Activated gamma-delta T cell treated with anti-CD3 and anti-CD28 coated beads, Interleukin-2, amount 50 U/mL, for 16 hours (primary cell): ENCODE data around the gene TTLL13.

Experiments
- DNase-seq: peaks from one replicate; pipeline ENCODE4 v3.0.0-alpha.2; 2020; ENCODE audit warnings: low read depth

Gene TTLL13, protein sequence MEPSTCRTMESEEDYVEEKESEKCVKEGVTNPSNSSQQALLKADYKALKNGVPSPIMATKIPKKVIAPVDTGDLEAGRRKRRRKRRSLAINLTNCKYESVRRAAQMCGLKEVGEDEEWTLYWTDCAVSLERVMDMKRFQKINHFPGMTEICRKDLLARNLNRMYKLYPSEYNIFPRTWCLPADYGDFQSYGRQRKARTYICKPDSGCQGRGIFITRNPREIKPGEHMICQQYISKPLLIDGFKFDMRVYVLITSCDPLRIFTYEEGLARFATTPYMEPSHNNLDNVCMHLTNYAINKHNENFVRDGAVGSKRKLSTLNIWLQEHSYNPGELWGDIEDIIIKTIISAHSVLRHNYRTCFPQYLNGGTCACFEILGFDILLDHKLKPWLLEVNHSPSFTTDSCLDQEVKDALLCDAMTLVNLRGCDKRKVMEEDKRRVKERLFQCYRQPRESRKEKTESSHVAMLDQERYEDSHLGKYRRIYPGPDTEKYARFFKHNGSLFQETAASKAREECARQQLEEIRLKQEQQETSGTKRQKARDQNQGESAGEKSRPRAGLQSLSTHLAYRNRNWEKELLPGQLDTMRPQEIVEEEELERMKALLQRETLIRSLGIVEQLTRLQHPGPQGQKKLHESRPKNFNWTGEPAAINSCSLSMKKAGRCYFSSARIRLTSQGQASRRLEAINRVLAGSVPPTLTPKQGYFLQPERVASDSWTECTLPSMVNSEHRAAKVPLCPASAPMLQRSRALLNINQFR

GRCh38 chr15:90249203-90249863 is at the start of gene TTLL13:
TTLL13 (plus strand) TSS chr15:90249556; CDS start chr15:90250631, 1,075 bp downstream.
- peak; percentile 52 for DNase-seq

DNA sequence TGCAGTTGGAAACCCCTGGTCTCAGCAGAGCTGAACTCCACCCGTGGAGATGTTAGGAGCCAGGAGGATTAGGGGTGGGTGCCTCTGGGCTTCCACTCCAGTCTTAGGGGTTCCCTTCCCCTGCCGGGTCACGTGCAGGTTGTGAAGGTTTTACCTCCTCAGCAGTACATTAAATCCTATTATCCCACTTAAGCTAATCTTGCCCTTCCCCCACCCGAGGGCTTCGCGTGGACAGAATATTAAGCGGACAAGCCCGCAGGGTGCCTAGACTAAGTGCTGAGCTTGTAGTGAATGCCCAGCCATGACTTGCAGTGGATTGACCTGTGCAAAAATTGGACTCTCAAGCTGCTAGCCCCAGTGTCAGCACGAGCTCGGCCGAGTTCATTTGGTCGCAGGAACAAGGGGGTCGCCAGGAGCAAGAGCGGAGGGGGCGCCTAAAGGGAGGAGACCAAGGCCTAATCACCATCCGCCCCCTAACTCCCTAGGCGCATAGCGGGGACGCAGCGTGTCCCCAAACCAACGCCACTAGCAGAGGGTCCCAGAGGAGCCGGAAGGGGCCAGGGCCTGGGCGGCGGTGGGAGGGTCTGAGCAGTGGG is 48.7 kb upstream of the TTLL13 start:
- DNase-seq = no peak

DNA sequence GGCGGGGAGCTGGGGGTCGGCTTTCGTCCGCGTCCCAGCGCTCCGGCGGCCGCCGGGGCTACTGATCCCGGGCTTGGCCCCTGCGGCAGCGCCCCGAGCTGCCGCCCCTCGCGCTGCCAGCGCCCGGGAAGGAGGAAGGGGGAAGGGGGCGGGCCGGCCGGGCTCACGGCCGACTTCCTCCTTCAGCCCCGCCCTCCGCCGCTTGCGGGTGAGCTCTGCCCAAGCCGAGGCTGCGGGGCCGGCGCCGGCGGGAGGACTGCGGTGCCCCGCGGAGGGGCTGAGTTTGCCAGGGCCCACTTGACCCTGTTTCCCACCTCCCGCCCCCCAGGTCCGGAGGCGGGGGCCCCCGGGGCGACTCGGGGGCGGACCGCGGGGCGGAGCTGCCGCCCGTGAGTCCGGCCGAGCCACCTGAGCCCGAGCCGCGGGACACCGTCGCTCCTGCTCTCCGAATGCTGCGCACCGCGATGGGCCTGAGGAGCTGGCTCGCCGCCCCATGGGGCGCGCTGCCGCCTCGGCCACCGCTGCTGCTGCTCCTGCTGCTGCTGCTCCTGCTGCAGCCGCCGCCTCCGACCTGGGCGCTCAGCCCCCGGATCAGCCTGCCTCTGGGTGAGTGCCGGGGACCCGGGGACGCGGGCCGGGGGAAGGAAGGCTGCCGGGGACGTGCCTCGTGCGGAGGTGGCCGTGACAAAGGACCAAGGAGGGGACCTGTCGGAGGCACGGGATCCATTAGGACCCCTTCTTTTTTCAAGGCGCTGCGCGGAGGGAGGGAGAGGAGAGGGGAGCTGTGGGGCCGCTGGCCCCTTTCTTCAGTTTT is 48.0 kb upstream of the TTLL13 start, which contains the start of gene SEMA4B:
TSS of gene SEMA4B (plus strand) at position 201 of the 814 bp plus-strand sequence. CDS start at position 450, 249 bp downstream.
- DNase-seq = peak; percentile 47

GRCh38 chr15:90201944-90202375 is 47.4 kb upstream of the TTLL13 start:
- no peak for DNase-seq

- DNase-seq = no peak
Observed at GRCh38 chr15:90202929-90203328, 46.4 kb upstream of the TTLL13 start.

- DNase-seq = no peak
Observed at GRCh38 chr15:90203473-90203872, 45.9 kb upstream of the TTLL13 start.

DNA sequence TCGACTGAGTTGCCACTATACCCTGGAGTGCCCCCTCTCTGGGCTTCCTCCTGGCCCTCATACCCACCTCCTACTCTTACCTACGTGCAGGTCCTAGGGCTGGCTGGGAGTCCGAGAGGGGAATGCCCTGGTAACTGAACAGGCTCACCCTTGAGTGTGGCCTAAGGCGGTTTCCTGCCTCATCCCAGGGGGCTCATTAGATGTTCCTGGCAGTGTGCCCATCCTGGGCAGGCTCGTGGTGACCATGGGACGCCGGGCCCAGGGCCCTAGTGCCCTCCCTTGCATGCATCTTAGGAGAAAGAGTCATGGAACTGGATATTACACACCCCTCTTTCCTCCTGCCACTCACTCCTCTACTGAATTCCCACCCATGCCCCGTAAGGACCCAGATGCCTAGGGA is 45.4 kb upstream of the TTLL13 start:
- no peak for DNase-seq

DNA sequence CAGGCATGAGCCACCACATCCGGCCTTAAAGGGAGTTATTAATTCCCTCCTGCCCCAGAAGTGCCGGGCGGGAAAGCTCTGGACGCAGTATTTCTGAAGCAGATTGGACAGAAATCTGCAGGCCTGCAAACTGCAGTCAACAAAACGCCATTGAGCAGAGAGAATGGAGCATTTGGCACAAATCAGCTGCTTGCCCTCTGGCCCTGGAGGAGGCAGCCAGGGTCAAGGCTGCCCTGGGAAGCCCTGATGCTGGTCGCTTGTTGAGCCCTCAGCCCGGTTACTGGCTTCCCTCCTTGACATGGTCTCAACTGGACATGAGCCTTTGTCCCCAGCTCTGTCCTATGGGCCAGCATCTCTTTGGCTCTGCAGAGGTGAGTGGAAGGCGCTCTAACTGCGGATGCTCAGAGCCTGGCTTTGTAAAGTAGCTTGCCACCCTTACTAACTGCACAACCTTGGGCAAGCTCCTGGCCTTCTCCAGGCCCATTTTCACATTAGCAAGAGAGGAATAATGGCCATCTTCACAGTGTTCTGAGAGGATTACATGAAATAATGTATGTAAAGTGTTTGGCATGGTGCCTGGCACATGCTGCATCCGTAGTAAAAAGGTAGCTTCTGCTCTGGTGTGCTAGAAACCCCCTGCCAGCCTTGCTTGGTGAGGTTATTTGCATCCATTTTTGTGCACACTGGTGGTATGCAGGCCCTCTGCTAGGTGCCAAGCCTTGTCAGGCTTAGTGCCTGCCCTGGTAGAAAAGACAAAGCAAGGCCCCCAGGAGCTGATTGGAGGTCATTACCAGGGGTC is 44.1 kb upstream of the TTLL13 start:
- no peak for DNase-seq

DNA sequence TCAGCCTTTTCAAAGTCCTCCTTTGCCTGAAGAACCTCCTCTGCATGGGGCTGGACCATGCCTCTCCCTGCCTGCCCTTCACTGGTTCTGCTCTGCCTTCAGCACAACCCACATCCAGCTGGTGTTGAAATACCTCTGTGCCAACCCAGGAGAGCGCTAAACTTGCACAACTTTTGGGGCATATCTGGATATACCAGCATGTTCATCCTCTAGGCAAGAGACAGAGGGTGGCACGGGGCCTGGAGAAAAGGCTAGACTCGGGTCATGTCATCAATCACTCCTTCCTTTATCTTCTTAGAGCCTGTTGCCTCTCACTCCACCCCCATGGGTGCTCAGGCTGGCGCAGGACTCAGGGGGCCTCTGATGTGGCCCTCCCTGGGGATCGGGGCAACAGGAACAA is 43.5 kb upstream of the TTLL13 start:
- DNase-seq = no peak

GRCh38 chr15:90207252-90207651 is 42.1 kb upstream of the TTLL13 start:
- no peak for DNase-seq

GRCh38 chr15:90208356-90208755 is 41.0 kb upstream of the TTLL13 start:
- no peak for DNase-seq

DNA sequence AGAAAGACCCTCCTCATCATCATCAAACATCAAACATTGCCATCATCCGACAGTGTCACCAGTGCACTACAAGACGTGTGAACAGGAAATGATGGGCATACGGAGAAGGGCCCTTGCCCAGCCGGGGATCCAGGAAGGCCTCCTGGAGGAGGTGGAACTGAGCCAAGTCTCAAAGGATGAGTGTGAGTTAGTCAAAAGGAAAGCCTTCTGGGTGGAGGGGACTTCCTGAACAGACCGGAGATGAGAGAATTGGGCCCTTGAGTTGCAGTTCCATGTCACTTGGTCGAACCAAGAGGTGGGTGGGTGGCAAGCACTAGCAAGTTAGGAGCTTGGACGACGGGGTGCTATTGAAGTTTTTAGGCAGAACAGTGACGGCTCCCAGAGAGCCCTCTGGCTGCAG is 39.8 kb upstream of the TTLL13 start:
- no peak for DNase-seq

DNA sequence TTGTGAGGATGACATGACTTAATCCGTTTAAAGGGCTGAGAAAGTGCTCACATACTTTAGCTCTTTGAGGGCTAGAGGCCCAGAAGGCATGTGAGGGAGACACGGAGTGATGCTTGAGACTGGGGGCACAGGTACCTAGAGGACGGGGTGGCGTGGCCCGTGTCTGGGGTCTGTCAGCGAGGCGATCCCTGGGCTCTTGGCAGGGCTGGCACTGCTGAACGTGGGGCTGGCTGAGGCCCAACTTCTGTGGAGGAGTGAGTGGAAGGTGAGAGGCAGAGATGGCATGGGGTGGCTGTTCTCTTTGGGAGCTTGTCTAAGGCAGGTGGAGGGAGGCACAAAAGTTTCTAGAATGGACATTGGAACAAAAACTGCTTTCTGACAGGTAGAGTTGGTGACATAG is 38.8 kb upstream of the TTLL13 start:
- no peak for DNase-seq

DNA sequence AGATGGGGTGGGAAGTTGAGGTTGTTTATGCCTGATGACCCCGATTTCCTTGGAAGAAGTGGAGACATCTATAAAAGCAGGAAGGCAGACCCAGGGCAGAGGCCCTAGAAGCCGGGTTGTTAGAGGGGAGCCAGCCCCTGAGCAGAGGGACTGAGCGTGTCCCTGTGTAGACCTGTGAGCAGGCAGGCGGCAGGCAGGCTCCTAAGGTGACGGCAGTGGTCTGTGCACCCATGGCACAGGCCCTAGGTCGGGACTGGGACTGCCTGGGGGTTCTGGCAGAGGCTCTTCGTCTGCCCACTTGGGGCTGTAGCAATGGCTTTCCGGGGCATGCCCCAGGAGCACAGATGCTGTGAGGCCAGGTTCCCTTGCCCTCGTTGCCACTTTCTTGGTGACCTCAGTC is 38.3 kb upstream of the TTLL13 start:
- DNase-seq = no peak

DNA sequence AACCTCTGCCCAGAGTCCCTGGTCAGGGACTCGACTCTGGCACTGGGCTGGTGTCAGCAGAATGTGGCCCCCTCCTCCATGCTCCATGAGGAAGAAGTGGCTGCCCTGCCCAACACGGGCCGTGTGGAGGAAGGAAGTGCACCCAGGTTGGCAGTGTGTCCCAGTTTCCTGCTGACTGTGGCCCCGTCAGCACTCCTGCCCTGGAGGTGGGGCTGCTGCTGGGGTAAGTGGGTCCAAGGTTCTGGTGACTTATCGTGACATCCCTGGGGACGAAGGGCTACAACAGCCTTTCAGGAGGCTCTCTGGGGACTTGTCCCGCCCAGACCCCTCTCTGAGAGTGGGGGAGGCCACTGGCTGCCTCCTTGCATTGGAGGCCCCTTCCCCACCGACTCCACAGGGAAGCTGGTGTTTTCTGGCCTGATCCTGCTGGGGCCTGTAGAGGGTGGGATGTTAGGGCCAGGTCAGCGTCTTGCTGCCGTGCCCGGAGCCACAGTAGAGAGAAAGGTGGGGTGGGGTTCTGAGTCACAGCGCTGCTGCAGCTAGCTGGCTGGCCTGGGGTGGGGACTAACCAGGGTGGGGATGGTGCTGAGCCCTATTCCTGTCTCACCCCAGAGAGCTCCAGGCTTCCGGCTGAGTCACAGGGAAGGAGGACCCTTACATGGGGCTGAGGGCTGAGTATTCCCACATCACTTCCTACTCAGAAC is 37.8 kb upstream of the TTLL13 start:
- no peak for DNase-seq

GRCh38 chr15:90212221-90213098 is 36.9 kb upstream of the TTLL13 start:
- no peak for DNase-seq

DNA sequence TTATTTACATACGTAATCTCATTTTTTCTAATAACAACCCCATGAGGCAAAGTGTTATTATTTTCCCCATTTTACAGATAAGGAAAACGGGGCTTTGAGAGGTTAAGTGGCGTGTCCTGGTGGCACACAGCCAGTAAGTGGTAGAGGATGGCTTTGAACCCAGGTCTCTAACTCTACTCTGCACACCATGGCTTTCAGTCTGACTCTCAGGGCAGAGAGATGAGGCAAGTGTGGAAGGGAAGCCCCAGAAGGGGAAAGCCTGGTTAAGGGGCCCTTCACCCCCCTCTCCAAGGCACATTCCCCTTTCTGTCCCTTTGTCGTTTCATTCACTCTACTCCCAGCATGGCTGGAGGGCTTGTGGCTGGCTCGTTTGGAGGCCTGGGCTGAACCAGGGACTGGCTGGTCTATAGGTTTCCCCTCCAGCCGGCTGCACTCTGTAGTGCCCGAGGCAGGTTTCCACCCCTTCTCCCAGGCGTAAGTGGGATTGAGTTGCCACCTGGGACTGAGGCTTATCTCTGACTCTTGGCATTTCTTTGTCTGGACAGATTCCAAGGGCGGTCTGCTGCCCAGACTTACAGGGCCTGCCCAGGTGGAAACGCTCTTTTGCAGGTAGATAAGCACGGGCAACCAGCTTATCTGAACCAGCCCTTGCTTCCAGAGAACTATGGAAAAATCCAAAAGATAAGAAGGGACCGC is 36.1 kb upstream of the TTLL13 start:
- DNase-seq = no peak

DNA sequence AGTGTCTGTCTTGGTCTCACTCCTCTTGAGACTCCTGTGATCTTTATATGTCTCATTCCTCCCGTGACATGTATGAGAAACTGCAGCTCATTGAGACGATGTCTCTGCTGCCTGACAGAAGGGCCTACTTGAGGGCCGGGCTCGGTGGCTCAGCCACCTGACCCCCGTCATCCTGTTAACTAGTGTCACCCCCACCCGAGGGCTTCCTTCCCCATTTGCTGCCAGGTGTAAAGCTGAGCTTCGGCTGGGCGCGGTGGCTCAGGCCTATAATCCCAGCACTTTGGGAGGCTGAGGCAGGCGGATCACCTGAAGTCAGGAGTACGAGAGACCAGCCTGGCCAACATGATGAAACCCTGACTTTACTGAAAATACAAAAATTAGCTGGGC is 35.5 kb upstream of the TTLL13 start:
- DNase-seq = no peak
